HG03280 (cell line): ENCODE data around the gene LEF1.

ENCODE experiments used
- ATAC-seq: cut with Tn5 transposase; IDR thresholded peaks from one replicate; pipeline ENCODE4 v1.9.1; 2021; ENCODE audit warnings: mild to moderate bottlenecking, moderate library complexity; ENCODE audit not compliant: unreplicated experiment

The LEF1 gene

DNA sequence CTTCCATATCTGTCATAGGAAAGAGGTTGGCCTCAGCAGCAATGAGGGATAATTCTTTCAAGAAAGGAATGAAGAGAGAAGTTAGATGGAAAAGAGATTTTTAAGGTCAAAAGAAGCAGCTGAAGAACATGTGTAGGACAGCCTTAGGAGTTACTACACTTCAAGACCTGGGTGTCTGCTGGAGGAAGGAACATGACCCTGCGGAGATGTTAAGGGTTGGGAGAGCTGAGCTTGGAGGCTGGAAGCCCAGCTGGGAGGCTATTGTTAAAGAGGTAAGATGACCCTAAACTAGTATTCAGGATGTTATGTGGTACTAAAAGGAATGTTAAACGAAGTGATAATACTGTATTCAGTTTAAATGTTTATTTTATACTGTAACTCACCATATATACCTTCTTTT, 164.1 kb downstream of the LEF1 start:
- no peak for ATAC-seq

DNA sequence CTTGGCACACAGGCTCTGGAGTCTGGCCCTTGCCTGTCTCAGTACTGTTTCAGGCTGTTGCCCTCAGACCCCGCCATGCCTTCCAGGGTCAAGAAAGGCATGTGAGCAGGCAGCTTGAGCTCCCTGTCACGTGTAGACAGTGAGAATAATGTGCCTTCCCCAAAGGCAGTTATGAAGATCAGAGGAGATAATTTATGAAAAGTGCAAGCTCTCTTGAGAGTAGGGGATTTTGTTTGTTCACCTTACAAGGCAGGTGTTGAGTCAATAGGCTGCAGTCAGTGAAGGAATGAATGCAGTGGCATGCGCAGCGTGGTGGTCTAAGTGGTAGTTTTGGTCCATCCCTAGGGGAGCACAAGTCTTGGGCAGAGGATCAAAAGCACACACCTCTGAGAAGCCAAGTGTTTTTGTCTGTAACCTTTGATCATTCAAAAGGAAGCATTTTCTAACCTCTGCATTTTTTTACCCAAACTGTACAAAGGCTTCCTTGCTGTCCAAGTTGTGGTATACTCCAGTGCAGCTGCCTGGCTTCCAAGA, 164.7 kb downstream of the LEF1 start:
- no peak for ATAC-seq

DNA sequence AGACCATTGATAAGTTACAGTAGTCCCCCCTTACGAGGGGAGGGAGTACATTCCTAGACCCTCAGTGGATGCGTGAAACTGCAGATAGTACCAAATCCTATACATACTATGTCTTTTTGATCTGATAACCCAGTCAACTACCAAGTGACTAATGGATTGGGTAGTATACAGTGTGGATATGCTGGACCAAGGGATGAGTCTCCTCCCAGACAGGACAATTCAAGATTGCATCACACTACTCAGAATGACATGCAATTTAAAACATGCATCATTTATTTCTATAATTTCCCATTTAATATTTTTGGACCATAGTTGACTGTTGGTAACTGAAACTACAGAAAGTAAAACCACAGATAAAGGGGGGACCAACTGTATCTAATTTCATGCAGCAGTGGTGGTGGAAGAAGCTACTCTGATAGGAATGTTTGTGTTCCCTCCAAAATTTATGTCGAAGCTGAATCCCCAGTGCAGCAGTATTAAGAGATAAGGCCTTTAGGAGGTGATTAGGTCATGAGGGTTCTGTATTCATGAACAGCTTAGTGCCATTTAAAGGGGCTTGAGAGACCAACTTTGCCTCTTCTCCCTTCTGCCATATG, 167.1 kb downstream of the LEF1 start:
- ATAC-seq, result no peak

DNA sequence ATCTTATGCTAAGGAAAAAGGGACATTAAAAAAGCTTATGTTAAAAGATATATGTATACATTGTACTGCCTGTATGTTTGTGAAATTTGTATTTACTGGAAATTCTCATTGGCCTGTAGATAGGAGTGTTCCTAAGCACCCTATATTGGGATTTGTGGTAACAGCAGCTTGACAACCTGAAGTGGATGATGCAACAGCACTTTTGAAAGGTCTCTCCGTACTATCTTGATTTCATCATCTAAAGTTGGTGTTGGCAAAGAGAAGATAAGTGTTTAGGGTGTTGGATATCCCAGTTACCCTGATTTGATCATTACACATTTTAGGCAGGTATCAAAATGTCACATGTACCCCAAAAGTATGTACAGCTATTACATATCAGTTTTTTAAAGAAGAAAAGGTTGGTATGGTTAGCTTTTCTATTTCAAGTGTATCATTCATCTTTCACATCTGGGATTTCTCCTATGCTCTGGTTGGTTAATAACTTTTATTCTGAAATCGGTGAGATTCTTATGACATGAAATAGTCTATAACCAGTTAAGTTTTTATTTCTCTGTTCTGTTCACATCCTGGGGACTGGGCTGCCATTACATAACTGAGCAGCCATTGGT, 168.7 kb downstream of the LEF1 start:
- no peak for ATAC-seq

DNA sequence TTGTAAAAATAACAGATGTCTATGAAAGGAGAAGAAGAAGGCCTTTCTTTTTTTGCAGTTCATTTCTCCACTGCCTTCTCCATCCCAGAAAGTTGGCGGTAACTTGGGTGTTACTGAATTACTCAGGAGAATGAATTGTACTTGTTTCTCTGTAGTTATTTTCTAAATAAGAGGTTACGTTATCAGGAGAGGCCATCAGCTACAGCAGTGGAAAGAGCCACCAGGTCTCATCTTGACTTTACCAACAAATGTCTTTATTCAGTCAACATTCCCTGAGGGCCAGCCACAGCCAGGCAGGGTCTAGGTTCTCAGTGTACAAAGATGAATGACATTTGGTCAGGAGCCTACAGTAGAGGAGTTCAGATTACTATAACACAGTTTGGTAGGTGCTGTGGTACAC, 170.9 kb downstream of the LEF1 start:
- no peak for ATAC-seq
